ENCODE measurements around the gene TRIM26.

- TF ChIP-seq CTCF (IDR thresholded peaks at IDR 0.05) (no peak), POLR2A (IDR thresholded peaks at IDR 0.05) (no peak), EP300 (IDR thresholded peaks at IDR 0.05; ENCODE audit: low read depth) (no peak), POLR2AphosphoS5 (IDR thresholded peaks at IDR 0.05) (no peak)
These were observed 1.3 kb downstream of the TRIM26 start for GRCh38 chr6:30211899-30212298.

Data from transverse colon (tissue), 4 donors.